Measurements from ENCODE around the gene TRIM6. TPM values are rescaled to one million over a fixed set of nuclear protein-coding genes. Genes with fewer than 3 reads are reported as not detected.

Gene TRIM6, protein sequence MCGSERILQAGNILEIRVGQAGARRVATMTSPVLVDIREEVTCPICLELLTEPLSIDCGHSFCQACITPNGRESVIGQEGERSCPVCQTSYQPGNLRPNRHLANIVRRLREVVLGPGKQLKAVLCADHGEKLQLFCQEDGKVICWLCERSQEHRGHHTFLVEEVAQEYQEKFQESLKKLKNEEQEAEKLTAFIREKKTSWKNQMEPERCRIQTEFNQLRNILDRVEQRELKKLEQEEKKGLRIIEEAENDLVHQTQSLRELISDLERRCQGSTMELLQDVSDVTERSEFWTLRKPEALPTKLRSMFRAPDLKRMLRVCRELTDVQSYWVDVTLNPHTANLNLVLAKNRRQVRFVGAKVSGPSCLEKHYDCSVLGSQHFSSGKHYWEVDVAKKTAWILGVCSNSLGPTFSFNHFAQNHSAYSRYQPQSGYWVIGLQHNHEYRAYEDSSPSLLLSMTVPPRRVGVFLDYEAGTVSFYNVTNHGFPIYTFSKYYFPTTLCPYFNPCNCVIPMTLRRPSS
- total RNA-seq (4.8 and 5.6 TPM in 2 replicates), polyA plus RNA-seq (3.3 and 3.9 TPM in 2 replicates), polyA minus RNA-seq (2.6 and 2.9 TPM in 2 replicates), Bru-seq, nascent RNA (percentile 49 among the genes with signal in this experiment), BruChase-seq, experiment 1, labeled RNA remaining after a 6-hour chase (percentile 52 among the genes with signal in this experiment), BruChase-seq, experiment 2, labeled RNA remaining after a 2-hour chase (percentile 52 among the genes with signal in this experiment)
- 2.5 TPM in 2 replicates for polyA plus RNA-seq (2011; cell fraction: cytosol; rRNA removed)
- polyA plus RNA-seq (2011; cell fraction: nucleus; rRNA removed): 2.7 and 3.6 TPM in 2 replicates
- 2.6 and 4.9 TPM in 2 replicates for polyA plus RNA-seq (2012)
- not detected for polyA minus RNA-seq (2011; cell fraction: cytosol; rRNA and poly(A)+ RNA removed)
- polyA minus RNA-seq (2011; cell fraction: nucleus; rRNA and poly(A)+ RNA removed): 1.1 and 1.5 TPM in 2 replicates
- long read RNA-seq, partial matches to known transcripts: 1 of 4 reads
- long read RNA-seq, other reads (novel, unspliced or antisense): 1 of 4 reads

DNA sequence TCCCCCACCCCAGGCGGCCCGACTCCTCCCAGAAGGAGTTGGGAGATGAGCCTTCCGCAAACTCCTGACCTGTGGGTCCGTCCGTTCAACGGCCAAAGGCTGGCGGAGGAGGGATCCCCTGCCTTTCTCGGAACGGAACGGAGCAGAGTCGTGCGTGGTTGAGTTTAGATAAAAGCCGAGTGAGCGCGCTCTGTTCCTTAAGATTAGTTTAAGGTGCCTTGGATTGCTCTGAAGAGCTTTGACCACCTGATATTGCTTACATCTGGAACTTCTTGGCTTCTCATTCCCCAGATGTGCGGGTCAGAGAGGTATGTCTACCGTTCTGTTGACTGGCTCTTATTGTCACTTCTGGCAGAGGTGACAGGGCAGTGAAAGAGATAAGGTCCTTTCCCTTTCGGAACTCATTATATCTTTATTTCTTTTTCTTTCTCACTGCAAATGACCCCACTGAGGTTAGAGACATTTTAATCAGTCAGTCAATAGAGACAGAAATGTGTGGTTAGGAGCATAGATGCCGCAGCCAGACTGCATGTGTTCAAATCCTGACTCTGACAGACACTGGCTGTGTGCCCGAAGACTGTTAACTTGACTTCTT lies at the start of gene TRIM6:
Gene TRIM6 (plus strand): TSS at position 31 of the 595 bp plus-strand sequence. CDS start 261 bp downstream, at position 292.
- TSS peak; percentile 51 for BruUV-seq (replicated peaks)
- intact Hi-C loops (cut with micrococcal nuclease) (loop anchor here (10.0 kb wide), 1 partner anchor 638 kb away; the partner anchor contains the start of genes CNGA4 and FHIP1B), dilution Hi-C loops (cut with MboI; ENCODE audit: extremely low pct_ligation_motif_present, low sequenced_read_pairs) (no loop called here)
- H3K27ac ChIP-seq (ENCODE audit: insufficient read depth, low read depth, low read length): peak within 1 kb of the TSS; percentile 63
- TF ChIP-seq POLR2A (IDR thresholded peaks at IDR 0.05; ENCODE audit: low read depth, low read length): no peak
- TF ChIP-seq GATA2 (IDR thresholded peaks at IDR 0.05; ENCODE audit: insufficient read depth, insufficient read length, low read depth, low read length): no peak
- no peak for TF ChIP-seq FOS (IDR thresholded peaks at IDR 0.05; ENCODE audit: borderline replicate concordance, insufficient read depth, low read length)
- TF ChIP-seq EZH2 (IDR thresholded peaks at IDR 0.05; ENCODE audit: borderline replicate concordance, low read depth, low read length, severe bottlenecking): no peak
- TF ChIP-seq JUN (IDR thresholded peaks at IDR 0.05; ENCODE audit: borderline replicate concordance, insufficient read depth, insufficient read length, low read depth): no peak
- TF ChIP-seq MYC (IDR thresholded peaks at IDR 0.05; ENCODE audit: low read depth, low read length): no peak
- TF ChIP-seq MAX (IDR thresholded peaks at IDR 0.05; ENCODE audit: insufficient read depth, insufficient read length): no peak
- no peak for TF ChIP-seq POLR2AphosphoS5 (IDR thresholded peaks at IDR 0.05; ENCODE audit: insufficient read depth, low read depth, low read length)
- TF ChIP-seq, protein P1, sequence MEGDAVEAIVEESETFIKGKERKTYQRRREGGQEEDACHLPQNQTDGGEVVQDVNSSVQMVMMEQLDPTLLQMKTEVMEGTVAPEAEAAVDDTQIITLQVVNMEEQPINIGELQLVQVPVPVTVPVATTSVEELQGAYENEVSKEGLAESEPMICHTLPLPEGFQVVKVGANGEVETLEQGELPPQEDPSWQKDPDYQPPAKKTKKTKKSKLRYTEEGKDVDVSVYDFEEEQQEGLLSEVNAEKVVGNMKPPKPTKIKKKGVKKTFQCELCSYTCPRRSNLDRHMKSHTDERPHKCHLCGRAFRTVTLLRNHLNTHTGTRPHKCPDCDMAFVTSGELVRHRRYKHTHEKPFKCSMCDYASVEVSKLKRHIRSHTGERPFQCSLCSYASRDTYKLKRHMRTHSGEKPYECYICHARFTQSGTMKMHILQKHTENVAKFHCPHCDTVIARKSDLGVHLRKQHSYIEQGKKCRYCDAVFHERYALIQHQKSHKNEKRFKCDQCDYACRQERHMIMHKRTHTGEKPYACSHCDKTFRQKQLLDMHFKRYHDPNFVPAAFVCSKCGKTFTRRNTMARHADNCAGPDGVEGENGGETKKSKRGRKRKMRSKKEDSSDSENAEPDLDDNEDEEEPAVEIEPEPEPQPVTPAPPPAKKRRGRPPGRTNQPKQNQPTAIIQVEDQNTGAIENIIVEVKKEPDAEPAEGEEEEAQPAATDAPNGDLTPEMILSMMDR (IDR thresholded peaks at IDR 0.05; ENCODE audit: extremely low read depth in 1 of 2, insufficient read depth in 1 of 2, low read depth in 1 of 2, low read length in 2 of 2): no peak
- DNase-seq (ENCODE audit: low read depth, low spot score): peak; percentile 42
- peak within 1 kb of the TSS; percentile 96 for H2AFZ ChIP-seq (ENCODE audit: low read depth, low read length)
- H3K36me3 ChIP-seq (ENCODE audit: control insufficient read depth in 2 of 2, extremely low read depth in 1 of 2, insufficient read depth in 2 of 2, low read length in 2 of 2): no peaks in the 10 kb centered on the region
- ChIA-PET POLR2A (no interaction called here), CTCF (interaction anchor here (1.1 to 1.2 kb wide), 2 partner anchors 11 to 766 kb away, joined by 3 read pairs; no protein-coding TSS in a partner anchor)
- no peaks in the 10 kb centered on the region for H3K9me1 ChIP-seq (replicated peaks; ENCODE audit: control insufficient read depth, extremely low read depth, insufficient read depth, low read length)
- H3K4me2 ChIP-seq (ENCODE audit: insufficient read depth, low read length): peak within 1 kb of the TSS; percentile 98
- H3K9me3 ChIP-seq (replicated peaks; ENCODE audit: control insufficient read depth, insufficient read depth, low read length): no peaks in the 10 kb centered on the region
- peak; percentile 72 for FAIRE-seq
- no peaks in the 10 kb centered on the region for H3K79me2 ChIP-seq (ENCODE audit: control insufficient read depth, insufficient read depth, low read length)
- H3K9ac ChIP-seq (replicated peaks; ENCODE audit: extremely low read depth, insufficient read depth, low read length): peak within 1 kb of the TSS; percentile 69
- no peaks in the 10 kb centered on the region for H3K27me3 ChIP-seq (ENCODE audit: control insufficient read depth in 2 of 2, insufficient read depth in 2 of 2, low read length in 2 of 2)
- H4K20me1 ChIP-seq (replicated peaks; ENCODE audit: control insufficient read depth, extremely low read depth, insufficient read depth, low read length): no peaks in the 10 kb centered on the region
- H3K4me1 ChIP-seq (ENCODE audit: control insufficient read depth, extremely low read depth, insufficient read depth, low read length): peaks cover 9% of the 10 kb centered on the region
- H3K4me3 ChIP-seq (replicated peaks in 1 of 3; ENCODE audit: insufficient read depth in 1 of 3, low read depth in 1 of 3, low read length in 3 of 3): peak within 1 kb of the TSS; percentile 49 to 85 (median 74)

Data from endothelial cell of umbilical vein (primary cell).